GM19023 (cell line): ENCODE results near the gene SYTL3.

Experiments used
- ATAC-seq: cut with Tn5 transposase; IDR thresholded peaks from one replicate; pipeline ENCODE4 v1.9.1; 2021; ENCODE audit warnings: mild to moderate bottlenecking, moderate library complexity; ENCODE audit not compliant: unreplicated experiment

SYTL3 gene

GRCh38 chr6:158756977-158757752 is 107.3 kb downstream of the SYTL3 start:
- ATAC-seq, result no peak

GRCh38 chr6:158757753-158758090 is 107.9 kb downstream of the SYTL3 start:
- no peak for ATAC-seq

GRCh38 chr6:158758451-158758860 is 108.6 kb downstream of the SYTL3 start:
- no peak for ATAC-seq

GRCh38 chr6:158758941-158759479 is 109.2 kb downstream of the SYTL3 start:
- no peak for ATAC-seq

- ATAC-seq, result no peak
Measured at GRCh38 chr6:158759966-158760617, 110.2 kb downstream of the SYTL3 start.

- no peak for ATAC-seq
Measured at GRCh38 chr6:158760618-158761250, 110.9 kb downstream of the SYTL3 start.

- no peak for ATAC-seq
Measured at GRCh38 chr6:158761746-158762145, 111.9 kb downstream of the SYTL3 start.

GRCh38 chr6:158762787-158763433 is 113.1 kb downstream of the SYTL3 start:
- no peak for ATAC-seq

GRCh38 chr6:158763434-158764182 is 113.8 kb downstream of the SYTL3 start:
- no peak for ATAC-seq

- ATAC-seq, result no peak
Measured at GRCh38 chr6:158764183-158764849, 114.5 kb downstream of the SYTL3 start.

GRCh38 chr6:158764926-158765325 is 115.1 kb downstream of the SYTL3 start:
- ATAC-seq, result no peak

- ATAC-seq, result no peak
Measured at GRCh38 chr6:158765499-158766068, 115.7 kb downstream of the SYTL3 start.

- ATAC-seq, result no peak
Measured at GRCh38 chr6:158766621-158767455, 117.0 kb downstream of the SYTL3 start.

GRCh38 chr6:158767709-158768108 is 117.9 kb downstream of the SYTL3 start:
- no peak for ATAC-seq

GRCh38 chr6:158768436-158768835 is 118.6 kb downstream of the SYTL3 start:
- ATAC-seq, result no peak

- no peak for ATAC-seq
Measured at GRCh38 chr6:158769234-158769770, 119.4 kb downstream of the SYTL3 start.

- ATAC-seq, result no peak
Measured at GRCh38 chr6:158769771-158770432, 120.0 kb downstream of the SYTL3 start.
